Astrocyte (in vitro differentiated cells and primary cell): ENCODE data around the gene POU2AF3.

Experiments
- CTCF ChIP-seq: IDR thresholded peaks from 2 replicates; pipeline ENCODE4 v1.5.1; 2011; ENCODE audit warnings: low read depth, mild to moderate bottlenecking, inconsistent platforms, low read length, moderate library complexity; ENCODE audit not compliant: insufficient read depth
- EZH2 ChIP-seq: IDR thresholded peaks from 2 replicates; pipeline ENCODE4 v1.6.1; 2012; ENCODE audit warnings: mild to moderate bottlenecking, low read length, inconsistent platforms; ENCODE audit not compliant: insufficient read depth

GRCh38 chr11:111301004-111301841 is 2.9 kb downstream of the POU2AF3 start:
- no peak for TF ChIP-seq CTCF
- no peak for TF ChIP-seq EZH2
